ENCODE data around the gene FBXW7.

FBXW7 gene

DNA sequence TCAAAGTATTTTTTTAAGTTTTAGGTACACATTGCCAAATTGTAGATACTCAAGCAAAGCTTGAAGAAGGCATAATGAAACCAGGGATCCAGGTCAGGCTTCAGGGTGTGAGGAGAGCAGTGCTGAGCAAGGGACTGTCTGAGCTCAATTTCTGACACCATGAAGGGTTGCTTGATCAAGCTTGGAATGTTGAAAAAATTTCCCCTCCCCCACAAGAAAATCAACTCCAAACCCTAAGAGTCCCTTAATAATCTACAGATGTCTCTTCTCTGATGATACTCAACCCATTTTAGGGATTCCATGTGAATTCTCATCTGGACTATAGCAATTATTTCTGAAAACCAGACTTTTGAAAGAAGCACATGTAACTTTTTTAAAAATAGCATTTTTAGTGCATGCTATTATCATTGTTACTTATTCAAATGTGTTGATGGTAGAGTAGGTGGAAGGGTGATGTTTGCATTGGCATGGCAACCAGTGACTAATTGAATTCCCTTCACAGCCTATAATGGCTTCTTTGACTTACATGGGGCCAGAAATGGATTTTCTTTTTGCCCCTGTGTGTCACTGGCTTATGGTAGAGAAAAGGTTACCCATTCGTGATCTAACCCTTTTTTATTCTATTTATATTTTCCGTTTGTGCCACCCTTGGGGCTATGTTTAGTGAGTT, 252.0 kb downstream of the FBXW7 start:
- TF ChIP-seq FOXP2 (optimal IDR thresholded peaks at IDR 0.05; ENCODE audit: borderline replicate concordance, extremely low read depth, extremely low read length, insufficient read depth): no peak
- no peak for TF ChIP-seq TAF1 (IDR thresholded peaks at IDR 0.05; ENCODE audit: borderline replicate concordance, insufficient read depth, low read length)
- TF ChIP-seq, protein P1, sequence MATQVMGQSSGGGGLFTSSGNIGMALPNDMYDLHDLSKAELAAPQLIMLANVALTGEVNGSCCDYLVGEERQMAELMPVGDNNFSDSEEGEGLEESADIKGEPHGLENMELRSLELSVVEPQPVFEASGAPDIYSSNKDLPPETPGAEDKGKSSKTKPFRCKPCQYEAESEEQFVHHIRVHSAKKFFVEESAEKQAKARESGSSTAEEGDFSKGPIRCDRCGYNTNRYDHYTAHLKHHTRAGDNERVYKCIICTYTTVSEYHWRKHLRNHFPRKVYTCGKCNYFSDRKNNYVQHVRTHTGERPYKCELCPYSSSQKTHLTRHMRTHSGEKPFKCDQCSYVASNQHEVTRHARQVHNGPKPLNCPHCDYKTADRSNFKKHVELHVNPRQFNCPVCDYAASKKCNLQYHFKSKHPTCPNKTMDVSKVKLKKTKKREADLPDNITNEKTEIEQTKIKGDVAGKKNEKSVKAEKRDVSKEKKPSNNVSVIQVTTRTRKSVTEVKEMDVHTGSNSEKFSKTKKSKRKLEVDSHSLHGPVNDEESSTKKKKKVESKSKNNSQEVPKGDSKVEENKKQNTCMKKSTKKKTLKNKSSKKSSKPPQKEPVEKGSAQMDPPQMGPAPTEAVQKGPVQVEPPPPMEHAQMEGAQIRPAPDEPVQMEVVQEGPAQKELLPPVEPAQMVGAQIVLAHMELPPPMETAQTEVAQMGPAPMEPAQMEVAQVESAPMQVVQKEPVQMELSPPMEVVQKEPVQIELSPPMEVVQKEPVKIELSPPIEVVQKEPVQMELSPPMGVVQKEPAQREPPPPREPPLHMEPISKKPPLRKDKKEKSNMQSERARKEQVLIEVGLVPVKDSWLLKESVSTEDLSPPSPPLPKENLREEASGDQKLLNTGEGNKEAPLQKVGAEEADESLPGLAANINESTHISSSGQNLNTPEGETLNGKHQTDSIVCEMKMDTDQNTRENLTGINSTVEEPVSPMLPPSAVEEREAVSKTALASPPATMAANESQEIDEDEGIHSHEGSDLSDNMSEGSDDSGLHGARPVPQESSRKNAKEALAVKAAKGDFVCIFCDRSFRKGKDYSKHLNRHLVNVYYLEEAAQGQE (IDR thresholded peaks at IDR 0.05; ENCODE audit: insufficient read depth in 1 of 2, low read depth in 2 of 2, low read length in 2 of 2): no peak
- TF ChIP-seq POLR2AphosphoS5 (IDR thresholded peaks at IDR 0.05; ENCODE audit: low read depth, low read length): no peak
- TF ChIP-seq SIN3A (IDR thresholded peaks at IDR 0.05; ENCODE audit: borderline replicate concordance, insufficient read depth, low read length): no peak

DNA sequence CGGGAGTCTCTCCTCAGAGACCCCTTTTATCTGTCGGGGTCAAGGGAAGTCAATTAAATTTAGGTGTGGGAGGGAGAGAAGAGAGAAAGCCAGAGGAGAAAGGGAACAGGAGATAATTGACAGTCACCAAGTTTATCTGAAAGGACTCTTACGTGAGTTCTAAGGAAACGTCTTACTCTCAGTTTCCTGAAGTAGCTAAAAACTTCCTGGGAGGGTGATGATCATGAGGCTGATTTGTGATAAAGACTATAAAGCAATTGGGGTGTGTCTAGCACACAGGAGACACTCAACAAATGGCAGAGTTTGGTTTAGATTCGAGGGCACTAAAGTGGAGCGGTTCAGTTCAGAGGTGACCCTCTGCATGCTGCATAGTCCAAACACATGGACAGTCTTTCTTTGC, 254.1 kb downstream of the FBXW7 start:
- TF ChIP-seq, protein P1 (IDR thresholded peaks at IDR 0.05; ENCODE audit: insufficient read depth in 1 of 2, low read depth in 2 of 2, low read length in 2 of 2): no peak
- TF ChIP-seq POLR2AphosphoS5 (IDR thresholded peaks at IDR 0.05; ENCODE audit: low read depth, low read length): no peak
- no peak for TF ChIP-seq SIN3A (IDR thresholded peaks at IDR 0.05; ENCODE audit: borderline replicate concordance, insufficient read depth, low read length)
- no peak for TF ChIP-seq FOXP2 (optimal IDR thresholded peaks at IDR 0.05; ENCODE audit: borderline replicate concordance, extremely low read depth, extremely low read length, insufficient read depth)
- TF ChIP-seq TAF1 (IDR thresholded peaks at IDR 0.05; ENCODE audit: borderline replicate concordance, insufficient read depth, low read length): no peak

DNA sequence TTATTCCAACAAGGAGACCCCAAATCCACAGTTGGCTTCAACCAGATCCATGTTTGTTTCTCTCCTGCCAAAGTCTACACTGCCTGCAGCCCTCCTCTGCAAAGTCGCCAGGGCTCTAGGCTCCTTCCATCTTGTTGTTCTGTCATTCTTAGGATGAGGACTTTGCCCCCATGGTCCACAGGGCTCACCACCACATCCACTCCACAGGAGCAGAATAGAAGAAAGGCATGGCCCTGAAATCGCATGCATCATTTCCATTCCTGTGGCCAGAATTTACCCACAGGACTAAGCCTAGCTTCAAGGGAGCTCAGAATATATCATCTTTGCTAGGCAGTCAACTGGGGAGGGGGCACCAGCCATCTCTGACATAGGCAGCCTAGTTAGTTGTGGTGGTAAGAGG, 254.7 kb downstream of the FBXW7 start:
- no peak for TF ChIP-seq FOXP2 (optimal IDR thresholded peaks at IDR 0.05; ENCODE audit: borderline replicate concordance, extremely low read depth, extremely low read length, insufficient read depth)
- no peak for TF ChIP-seq POLR2AphosphoS5 (IDR thresholded peaks at IDR 0.05; ENCODE audit: low read depth, low read length)
- TF ChIP-seq, protein P1 (IDR thresholded peaks at IDR 0.05; ENCODE audit: insufficient read depth in 1 of 2, low read depth in 2 of 2, low read length in 2 of 2): no peak
- no peak for TF ChIP-seq SIN3A (IDR thresholded peaks at IDR 0.05; ENCODE audit: borderline replicate concordance, insufficient read depth, low read length)
- TF ChIP-seq TAF1 (IDR thresholded peaks at IDR 0.05; ENCODE audit: borderline replicate concordance, insufficient read depth, low read length): no peak

DNA sequence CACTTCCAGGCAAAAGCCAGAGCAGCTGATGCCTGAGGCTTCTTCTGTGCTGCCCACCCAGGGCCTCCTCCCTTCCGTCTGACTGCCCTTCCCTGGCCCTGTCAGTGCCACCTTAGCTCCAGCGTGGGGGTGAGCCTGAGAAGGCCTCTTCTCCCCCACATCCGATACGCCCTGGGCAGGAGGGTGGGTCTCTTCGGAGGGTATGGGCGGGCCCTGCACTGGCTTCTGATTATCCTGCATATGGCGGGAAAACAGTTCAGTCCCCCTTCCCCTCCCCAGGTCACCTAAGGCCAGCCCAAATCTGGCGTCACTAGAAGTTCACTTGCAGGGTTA, 256.7 kb downstream of the FBXW7 start:
- TF ChIP-seq TAF1 (IDR thresholded peaks at IDR 0.05; ENCODE audit: borderline replicate concordance, insufficient read depth, low read length) (no peak), FOXP2 (optimal IDR thresholded peaks at IDR 0.05; ENCODE audit: borderline replicate concordance, extremely low read depth, extremely low read length, insufficient read depth) (no peak), SIN3A (IDR thresholded peaks at IDR 0.05; ENCODE audit: borderline replicate concordance, insufficient read depth, low read length) (no peak), POLR2AphosphoS5 (IDR thresholded peaks at IDR 0.05; ENCODE audit: low read depth, low read length) (no peak)
- TF ChIP-seq, protein P1 (IDR thresholded peaks at IDR 0.05; ENCODE audit: insufficient read depth in 1 of 2, low read depth in 2 of 2, low read length in 2 of 2): no peak

Measured in PFSK-1 (cell line).